Karpas-422 (cell line): ENCODE measurements around the gene IFI27L2. TPM values are rescaled to one million over a fixed set of nuclear protein-coding genes. Genes with fewer than 3 reads are reported as not detected.

ENCODE experiments used
- DNase-seq: peaks from one replicate; pipeline ENCODE4 v3.0.0-alpha.2; 2015
- H2AFZ ChIP-seq: fragments of 200-600 bp; sonication (generic); 2 replicates; pipeline ENCODE4 v1.6.1; 2014; ENCODE audit warnings: antibody characterized with exemption, low read length, mixed read lengths
- H3K27ac ChIP-seq: fragments of 200-600 bp; sonication (generic); 2 replicates; pipeline ENCODE4 v1.5.1; 2014; ENCODE audit warnings: mild to moderate bottlenecking, low read length, moderate library complexity
- H3K27me3 ChIP-seq: fragments of 200-600 bp; sonication (generic); 2 replicates; pipeline ENCODE4 v1.6.1; 2014; ENCODE audit warnings: low read length, mixed read lengths
- H3K36me3 ChIP-seq: fragments of 200-600 bp; sonication (generic); 2 replicates; pipeline ENCODE4 v1.6.1; 2014; ENCODE audit warnings: low read length, mixed read lengths; ENCODE audit not compliant: insufficient read depth
- H3K4me1 ChIP-seq: fragments of 200-600 bp; sonication (generic); 2 replicates; pipeline ENCODE4 v1.6.1; 2014; ENCODE audit warnings: mild to moderate bottlenecking, low read length, mixed read lengths
- H3K4me2 ChIP-seq: fragments of 200-600 bp; sonication (generic); 2 replicates; pipeline ENCODE4 v1.6.1; 2014; ENCODE audit warnings: low read length, low read depth, mild to moderate bottlenecking; ENCODE audit not compliant: poor library complexity, severe bottlenecking
- H3K4me3 ChIP-seq: fragments of 200-600 bp; sonication (generic); 2 replicates; pipeline ENCODE4 v1.5.1; 2014; ENCODE audit warnings: mild to moderate bottlenecking, antibody characterized with exemption, low read length, mixed read lengths
- H3K79me2 ChIP-seq: fragments of 200-600 bp; sonication (generic); 2 replicates; pipeline ENCODE4 v1.6.1; 2014; ENCODE audit warnings: mild to moderate bottlenecking, low read length, mixed read lengths
- H3K9ac ChIP-seq: fragments of 200-600 bp; sonication (generic); 2 replicates; pipeline ENCODE4 v1.6.0; 2014; ENCODE audit warnings: low read length
- H3K9me2 ChIP-seq: fragments of 200-600 bp; sonication (generic), shearing (Covaris generic); replicated peaks from 2 replicates; pipeline ENCODE4 v1.6.0; 2014; ENCODE audit warnings: mild to moderate bottlenecking, low read length, moderate library complexity; ENCODE audit not compliant: insufficient read depth
- H3K9me3 ChIP-seq: fragments of 300-700, 200-600 bp; sonication (generic); 2 replicates; pipeline ENCODE4 v1.6.1; 2014; ENCODE audit warnings: low read length, mixed read lengths
- H4K20me1 ChIP-seq: fragments of 200-600 bp; sonication (generic); 2 replicates; pipeline ENCODE4 v1.6.1; 2014; ENCODE audit warnings: mild to moderate bottlenecking, antibody characterized with exemption, low read length, low read depth; ENCODE audit not compliant: insufficient read depth
- total RNA-seq: library from RNA; depleted of rRNA; stranded (reverse); fragments of >200 nt; shearing (Covaris generic); gene quantifications from 2 replicates; pipeline ENCODE4 v1.2.3, GENCODE V29; 2014; ENCODE audit warnings: low replicate concordance

Gene IFI27L2
- total RNA-seq, 1 experiment from 2014 or later = 118 TPM

DNA sequence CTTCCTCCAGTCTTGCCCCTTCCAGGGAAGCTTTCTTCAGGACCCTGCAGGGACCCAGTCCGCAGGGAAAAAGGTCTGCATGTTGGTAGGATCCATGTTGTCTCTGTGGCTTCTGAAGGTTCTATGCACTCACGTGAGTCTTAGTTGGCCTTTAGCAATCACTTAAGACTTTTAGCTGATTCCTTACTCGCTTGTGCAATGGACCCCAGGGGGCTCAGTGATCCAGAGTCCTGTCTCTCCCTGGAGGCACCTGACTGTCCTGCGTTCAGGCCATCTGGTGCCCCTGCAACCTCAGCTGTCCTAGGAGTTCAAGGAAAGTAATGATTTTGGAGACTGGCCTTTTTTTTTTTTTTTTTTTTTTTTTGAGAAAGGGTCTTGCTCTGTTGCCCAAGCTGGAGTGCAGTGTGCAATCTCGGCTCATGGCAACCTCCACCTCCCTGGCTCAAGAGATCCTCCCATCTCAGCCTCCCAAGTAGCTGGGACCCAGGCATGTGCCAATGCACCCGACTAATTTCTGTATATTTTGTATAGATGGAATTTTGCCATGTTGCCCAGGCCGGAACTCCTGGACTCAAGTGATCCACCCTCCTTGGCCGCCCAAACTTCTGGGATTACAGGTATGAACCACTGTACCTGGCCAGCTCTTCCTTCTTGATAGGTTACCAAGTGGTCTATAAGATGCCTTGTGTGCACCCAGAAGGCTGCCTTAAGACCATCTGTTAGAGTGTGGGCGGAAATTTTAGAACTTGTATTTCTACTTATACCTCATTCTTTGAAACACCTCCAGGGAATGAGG is 4.6 kb downstream of the IFI27L2 start:
- Histone ChIP-seq H3K9ac (no peak overlapping the region), H3K4me3 (no peak overlapping the region), H2AFZ (no peak overlapping the region), H3K36me3 (no peaks in the 10 kb centered on the region), H3K4me1 (peaks cover 11% of the 10 kb centered on the region), H3K9me3 (no peaks in the 10 kb centered on the region), H3K9me2 (no peaks in the 10 kb centered on the region), H4K20me1 (no peaks in the 10 kb centered on the region), H3K4me2 (no peak overlapping the region), H3K27me3 (0 out of 2 replicates have a peak, but pooled peaks cover 2% of the 10 kb centered on the region), H3K27ac (no peak overlapping the region), H3K79me2 (no peaks in the 10 kb centered on the region)
- DNase-seq = no peak

GRCh38 chr14:94123868-94124267 is 5.5 kb downstream of the IFI27L2 start:
- no peak overlapping the region for H3K27ac ChIP-seq
- no peak overlapping the region for H3K4me3 ChIP-seq
- H3K79me2 ChIP-seq = no peaks in the 10 kb centered on the region
- H3K9ac ChIP-seq = no peak overlapping the region
- H3K36me3 ChIP-seq = no peaks in the 10 kb centered on the region
- no peaks in the 10 kb centered on the region for H3K9me2 ChIP-seq
- H3K4me1 ChIP-seq = peaks cover 5% of the 10 kb centered on the region
- H3K9me3 ChIP-seq = no peaks in the 10 kb centered on the region
- H4K20me1 ChIP-seq = no peaks in the 10 kb centered on the region
- 0 out of 2 replicates have a peak, but pooled peaks cover 4% of the 10 kb centered on the region for H3K27me3 ChIP-seq
- no peak overlapping the region for H2AFZ ChIP-seq
- H3K4me2 ChIP-seq = no peak overlapping the region
- no peak for DNase-seq

- H3K4me1 ChIP-seq = no peaks in the 10 kb centered on the region
- H4K20me1 ChIP-seq = no peaks in the 10 kb centered on the region
- H3K4me2 ChIP-seq = no peak overlapping the region
- H2AFZ ChIP-seq = no peak overlapping the region
- DNase-seq = no peak
- no peak overlapping the region for H3K9ac ChIP-seq
- 0 out of 2 replicates have a peak, but pooled peaks cover 4% of the 10 kb centered on the region for H3K27me3 ChIP-seq
- H3K4me3 ChIP-seq = no peak overlapping the region
- no peaks in the 10 kb centered on the region for H3K79me2 ChIP-seq
- H3K9me3 ChIP-seq = no peaks in the 10 kb centered on the region
- H3K9me2 ChIP-seq = no peaks in the 10 kb centered on the region
- no peak overlapping the region for H3K27ac ChIP-seq
- no peaks in the 10 kb centered on the region for H3K36me3 ChIP-seq
These were observed 6.1 kb downstream of the IFI27L2 start for GRCh38 chr14:94123296-94123695.

GRCh38 chr14:94122438-94122837 is 7.0 kb downstream of the IFI27L2 start:
- Histone ChIP-seq H3K27me3 (0 out of 2 replicates have a peak, but pooled peaks cover 4% of the 10 kb centered on the region), H3K4me2 (no peak overlapping the region), H3K9me3 (no peaks in the 10 kb centered on the region), H3K36me3 (no peaks in the 10 kb centered on the region), H4K20me1 (no peaks in the 10 kb centered on the region), H3K9ac (no peak overlapping the region), H3K9me2 (no peaks in the 10 kb centered on the region), H2AFZ (no peak overlapping the region), H3K4me3 (no peak overlapping the region), H3K79me2 (no peaks in the 10 kb centered on the region), H3K4me1 (no peaks in the 10 kb centered on the region), H3K27ac (no peak overlapping the region)
- DNase-seq = no peak

DNA sequence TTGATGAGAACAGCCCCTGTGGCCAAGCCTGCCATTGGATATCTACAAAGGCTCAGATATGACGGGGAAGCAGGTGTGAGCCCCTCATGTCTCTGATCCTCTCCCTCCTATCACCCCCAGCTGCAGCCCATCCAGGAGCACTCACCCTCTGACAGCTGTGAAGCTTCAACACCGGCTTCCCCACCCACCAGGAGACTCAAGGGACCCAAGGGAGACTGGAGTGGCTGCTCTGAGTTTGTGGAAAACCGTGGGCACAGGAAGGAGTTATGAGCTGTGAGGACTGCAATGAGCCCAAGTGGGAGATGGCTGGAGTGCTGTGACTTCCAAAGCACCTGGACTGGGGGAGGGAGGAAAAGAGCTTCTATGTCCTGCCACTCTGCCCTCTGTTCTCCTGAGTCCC is 7.9 kb downstream of the IFI27L2 start:
- H2AFZ ChIP-seq = no peak overlapping the region
- no peak overlapping the region for H3K4me3 ChIP-seq
- no peaks in the 10 kb centered on the region for H3K9me3 ChIP-seq
- no peaks in the 10 kb centered on the region for H3K9me2 ChIP-seq
- DNase-seq = no peak
- H3K36me3 ChIP-seq = no peaks in the 10 kb centered on the region
- no peak overlapping the region for H3K9ac ChIP-seq
- no peaks in the 10 kb centered on the region for H3K79me2 ChIP-seq
- no peaks in the 10 kb centered on the region for H3K4me1 ChIP-seq
- no peak overlapping the region for H3K4me2 ChIP-seq
- no peaks in the 10 kb centered on the region for H4K20me1 ChIP-seq
- no peak overlapping the region for H3K27ac ChIP-seq
- H3K27me3 ChIP-seq = 0 out of 2 replicates have a peak, but pooled peaks cover 4% of the 10 kb centered on the region

- Histone ChIP-seq H3K27me3 (0 out of 2 replicates have a peak, but pooled peaks cover 4% of the 10 kb centered on the region), H3K79me2 (no peaks in the 10 kb centered on the region), H3K9me2 (no peaks in the 10 kb centered on the region), H2AFZ (no peak overlapping the region), H3K9me3 (no peaks in the 10 kb centered on the region), H3K4me1 (no peaks in the 10 kb centered on the region), H4K20me1 (no peaks in the 10 kb centered on the region), H3K9ac (no peak overlapping the region), H3K36me3 (no peaks in the 10 kb centered on the region), H3K4me3 (no peak overlapping the region), H3K4me2 (no peak overlapping the region), H3K27ac (no peak overlapping the region)
- DNase-seq = no peak
These were observed 8.6 kb downstream of the IFI27L2 start for GRCh38 chr14:94120667-94121340.

DNA sequence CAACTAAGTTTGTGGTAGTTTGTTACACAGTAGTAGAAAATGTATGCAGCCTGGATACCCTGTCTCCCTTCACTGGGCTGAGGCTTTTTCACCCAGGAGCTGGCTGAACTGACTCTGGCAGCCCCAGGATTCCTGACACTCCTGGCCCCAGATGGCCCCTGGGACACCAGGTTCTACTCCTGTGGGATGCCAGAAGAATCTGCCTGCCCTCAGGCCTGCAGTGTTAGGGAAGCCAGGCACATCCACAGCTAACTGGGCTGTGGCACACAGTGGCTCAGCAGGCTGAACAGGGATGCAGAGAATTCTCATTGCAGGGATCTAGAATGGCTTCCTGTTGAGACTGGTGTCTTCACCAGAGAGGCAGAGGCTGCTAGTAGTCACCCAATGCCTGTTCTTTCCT is 10.3 kb downstream of the IFI27L2 start:
- Histone ChIP-seq H3K79me2 (no peaks in the 10 kb centered on the region), H4K20me1 (no peaks in the 10 kb centered on the region), H3K9me2 (no peaks in the 10 kb centered on the region), H3K27ac (no peak overlapping the region), H3K27me3 (0 out of 2 replicates have a peak, but pooled peaks cover 4% of the 10 kb centered on the region), H3K36me3 (no peaks in the 10 kb centered on the region), H3K4me2 (no peak overlapping the region), H3K9me3 (no peaks in the 10 kb centered on the region), H3K4me1 (no peaks in the 10 kb centered on the region), H2AFZ (no peak overlapping the region), H3K4me3 (no peak overlapping the region), H3K9ac (no peak overlapping the region)
- DNase-seq = no peak

GRCh38 chr14:94117856-94118255 is 11.5 kb downstream of the IFI27L2 start:
- H3K4me2 ChIP-seq = no peak overlapping the region
- H3K4me3 ChIP-seq = no peak overlapping the region
- H3K9me2 ChIP-seq = no peaks in the 10 kb centered on the region
- no peak overlapping the region for H3K27ac ChIP-seq
- H3K9me3 ChIP-seq = no peaks in the 10 kb centered on the region
- H3K4me1 ChIP-seq = no peaks in the 10 kb centered on the region
- H3K36me3 ChIP-seq = no peaks in the 10 kb centered on the region
- H2AFZ ChIP-seq = no peak overlapping the region
- DNase-seq = no peak
- 0 out of 2 replicates have a peak, but pooled peaks cover 4% of the 10 kb centered on the region for H3K27me3 ChIP-seq
- no peak overlapping the region for H3K9ac ChIP-seq
- no peaks in the 10 kb centered on the region for H3K79me2 ChIP-seq
- no peaks in the 10 kb centered on the region for H4K20me1 ChIP-seq
